ENCODE data around the gene TBCEL.

TBCEL gene

GRCh38 chr11:121105481-121106195, 81.7 kb downstream of the TBCEL start:
- H3K9me2 ChIP-seq (replicated peaks; ENCODE audit: insufficient read depth, low read length) = no peaks in the 10 kb centered on the region
- H3K79me2 ChIP-seq (ENCODE audit: low read length) = no peaks in the 10 kb centered on the region
- H3K27me3 ChIP-seq (replicated peaks; ENCODE audit: insufficient read depth, low read length) = no peaks in the 10 kb centered on the region
- no peaks in the 10 kb centered on the region for H3K9me3 ChIP-seq (replicated peaks; ENCODE audit: insufficient read depth, low read length)
- no peaks in the 10 kb centered on the region for H3K36me3 ChIP-seq (replicated peaks; ENCODE audit: insufficient read depth, low read length)
- no peak for TF ChIP-seq EZH2 (optimal IDR thresholded peaks at IDR 0.05; ENCODE audit: low read depth, low read length)
- no peak for TF ChIP-seq EZH2phosphoT487 (IDR thresholded peaks at IDR 0.05; ENCODE audit: low read length)
- TF ChIP-seq, protein P1, sequence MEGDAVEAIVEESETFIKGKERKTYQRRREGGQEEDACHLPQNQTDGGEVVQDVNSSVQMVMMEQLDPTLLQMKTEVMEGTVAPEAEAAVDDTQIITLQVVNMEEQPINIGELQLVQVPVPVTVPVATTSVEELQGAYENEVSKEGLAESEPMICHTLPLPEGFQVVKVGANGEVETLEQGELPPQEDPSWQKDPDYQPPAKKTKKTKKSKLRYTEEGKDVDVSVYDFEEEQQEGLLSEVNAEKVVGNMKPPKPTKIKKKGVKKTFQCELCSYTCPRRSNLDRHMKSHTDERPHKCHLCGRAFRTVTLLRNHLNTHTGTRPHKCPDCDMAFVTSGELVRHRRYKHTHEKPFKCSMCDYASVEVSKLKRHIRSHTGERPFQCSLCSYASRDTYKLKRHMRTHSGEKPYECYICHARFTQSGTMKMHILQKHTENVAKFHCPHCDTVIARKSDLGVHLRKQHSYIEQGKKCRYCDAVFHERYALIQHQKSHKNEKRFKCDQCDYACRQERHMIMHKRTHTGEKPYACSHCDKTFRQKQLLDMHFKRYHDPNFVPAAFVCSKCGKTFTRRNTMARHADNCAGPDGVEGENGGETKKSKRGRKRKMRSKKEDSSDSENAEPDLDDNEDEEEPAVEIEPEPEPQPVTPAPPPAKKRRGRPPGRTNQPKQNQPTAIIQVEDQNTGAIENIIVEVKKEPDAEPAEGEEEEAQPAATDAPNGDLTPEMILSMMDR (IDR thresholded peaks at IDR 0.05; ENCODE audit: low read length) = no peak
- H4K20me1 ChIP-seq (ENCODE audit: insufficient read depth, low read length) = no peaks in the 10 kb centered on the region
- H3F3A ChIP-seq (ENCODE audit: insufficient read depth, low read length) = no peaks in the 10 kb centered on the region
- DNase-seq = no peak
- H3K27ac ChIP-seq (ENCODE audit: low read length) = no peak overlapping the region
- H3K9ac ChIP-seq (ENCODE audit: low read length) = no peak overlapping the region
- no peak overlapping the region for H3K4me3 ChIP-seq (ENCODE audit: low read length)
- no peaks in the 10 kb centered on the region for H3K4me1 ChIP-seq (ENCODE audit: low read length)
- no peak overlapping the region for H3K4me2 ChIP-seq (ENCODE audit: low read depth, low read length)
- H2AFZ ChIP-seq (ENCODE audit: low read length) = no peak overlapping the region

- Histone ChIP-seq H4K20me1 (ENCODE audit: insufficient read depth, low read length) (no peaks in the 10 kb centered on the region), H3K9me3 (replicated peaks; ENCODE audit: insufficient read depth, low read length) (no peaks in the 10 kb centered on the region), H3F3A (ENCODE audit: insufficient read depth, low read length) (no peaks in the 10 kb centered on the region), H3K79me2 (ENCODE audit: low read length) (no peaks in the 10 kb centered on the region), H3K4me3 (ENCODE audit: low read length) (no peak overlapping the region), H3K27me3 (replicated peaks; ENCODE audit: insufficient read depth, low read length) (no peaks in the 10 kb centered on the region), H3K9ac (ENCODE audit: low read length) (no peak overlapping the region), H3K4me2 (ENCODE audit: low read depth, low read length) (no peak overlapping the region), H3K9me2 (replicated peaks; ENCODE audit: insufficient read depth, low read length) (no peaks in the 10 kb centered on the region), H3K36me3 (replicated peaks; ENCODE audit: insufficient read depth, low read length) (no peaks in the 10 kb centered on the region), H3K4me1 (ENCODE audit: low read length) (no peaks in the 10 kb centered on the region), H3K27ac (ENCODE audit: low read length) (no peak overlapping the region), H2AFZ (ENCODE audit: low read length) (no peak overlapping the region)
- no peak for TF ChIP-seq EZH2 (optimal IDR thresholded peaks at IDR 0.05; ENCODE audit: low read depth, low read length)
- TF ChIP-seq, protein P1 (IDR thresholded peaks at IDR 0.05; ENCODE audit: low read length) = no peak
- no peak for DNase-seq
These were observed 82.9 kb downstream of the TBCEL start for GRCh38 chr11:121106812-121107211.

- H3K27ac ChIP-seq (ENCODE audit: low read length) = no peak overlapping the region
- no peak overlapping the region for H3K9ac ChIP-seq (ENCODE audit: low read length)
- H3K9me3 ChIP-seq (replicated peaks; ENCODE audit: insufficient read depth, low read length) = no peaks in the 10 kb centered on the region
- no peaks in the 10 kb centered on the region for H3K36me3 ChIP-seq (replicated peaks; ENCODE audit: insufficient read depth, low read length)
- no peaks in the 10 kb centered on the region for H3K9me2 ChIP-seq (replicated peaks; ENCODE audit: insufficient read depth, low read length)
- no peaks in the 10 kb centered on the region for H3K79me2 ChIP-seq (ENCODE audit: low read length)
- no peaks in the 10 kb centered on the region for H3F3A ChIP-seq (ENCODE audit: insufficient read depth, low read length)
- H3K4me1 ChIP-seq (ENCODE audit: low read length) = no peaks in the 10 kb centered on the region
- TF ChIP-seq, protein P1 (IDR thresholded peaks at IDR 0.05; ENCODE audit: low read length) = no peak
- TF ChIP-seq EZH2phosphoT487 (IDR thresholded peaks at IDR 0.05; ENCODE audit: low read length) (no peak), EZH2 (optimal IDR thresholded peaks at IDR 0.05; ENCODE audit: low read depth, low read length) (no peak)
- DNase-seq = no peak
- no peak overlapping the region for H3K4me3 ChIP-seq (ENCODE audit: low read length)
- no peak overlapping the region for H2AFZ ChIP-seq (ENCODE audit: low read length)
- H3K4me2 ChIP-seq (ENCODE audit: low read depth, low read length) = no peak overlapping the region
- H4K20me1 ChIP-seq (ENCODE audit: insufficient read depth, low read length) = no peaks in the 10 kb centered on the region
- H3K27me3 ChIP-seq (replicated peaks; ENCODE audit: insufficient read depth, low read length) = no peaks in the 10 kb centered on the region
These were observed 84.5 kb downstream of the TBCEL start for GRCh38 chr11:121108413-121108812.
